Endothelial cell of umbilical vein (primary cell): ENCODE measurements around the gene AKAP8. TPM values are rescaled to one million over a fixed set of nuclear protein-coding genes. Genes with fewer than 3 reads are reported as not detected.

Source experiments
- BruUV-seq: library from RNA; stranded (reverse); fragments of 400-500 nt; replicated peaks from 2 replicates; lab custom pipeline; 2021; lab: Mats Ljungman, UMichigan
- CTCF ChIA-PET: fragments of 300-600, 350-600 bp; sonication (Branson Sonifier 250); formaldehyde crosslinking; loops from one replicate; lab custom pipeline; 2021; ENCODE audit warnings: antibody characterized with exemption, inconsistent platforms; lab: Charles Lee
- POLR2A ChIA-PET: fragments of 300-600, 350-600 bp; sonication (Branson Sonifier 250); formaldehyde crosslinking; loops from one replicate; lab custom pipeline; 2021; ENCODE audit warnings: antibody characterized with exemption, inconsistent platforms; lab: Charles Lee
- DNase-seq: peaks from one replicate; pipeline ENCODE4 v3.0.0-alpha.2; 2011; ENCODE audit warnings: low read depth, low spot score
- FAIRE-seq: peaks from 2 replicates; lab custom pipeline; 2011; peaks lifted over from hg19 to GRCh38; lab: Jason Lieb, UNC
- H2AFZ ChIP-seq: 2 replicates; pipeline ENCODE4 v1.6.0; 2012; ENCODE audit warnings: low read depth, low read length, control low read depth, inconsistent platforms
- H3K27ac ChIP-seq: 2 replicates; pipeline ENCODE4 v1.5.1; 2011; ENCODE audit warnings: low read depth, mild to moderate bottlenecking, control low read depth, low read length, moderate library complexity; ENCODE audit not compliant: insufficient read depth
- H3K27me3 ChIP-seq, 2 experiments: 2 replicates each; pipeline versions ENCODE4 v1.6.0 to v1.6.1; 2011; ENCODE audit warnings: low read length in 2 of 2, mixed read lengths in 1 of 2; ENCODE audit not compliant: control insufficient read depth in 2 of 2, insufficient read depth in 2 of 2
- H3K36me3 ChIP-seq, 2 experiments: 2 replicates in 1 of 2; 3 replicates in 1 of 2; pipeline ENCODE4 v1.5.1; 2011; ENCODE audit warnings: low read length in 2 of 2, mild to moderate bottlenecking in 1 of 2, moderate library complexity in 1 of 2; ENCODE audit not compliant: control insufficient read depth in 2 of 2, insufficient read depth in 2 of 2; ENCODE audit errors: extremely low read depth in 1 of 2
- H3K4me1 ChIP-seq: 3 replicates; pipeline ENCODE4 v1.5.1; 2011; ENCODE audit warnings: mild to moderate bottlenecking, low read length; ENCODE audit not compliant: control insufficient read depth, insufficient read depth; ENCODE audit errors: extremely low read depth
- H3K4me2 ChIP-seq: 2 replicates; pipeline ENCODE4 v1.6.1; 2011; ENCODE audit warnings: low read length, control low read depth, mixed read lengths; ENCODE audit not compliant: insufficient read depth
- H3K4me3 ChIP-seq, 3 experiments: fragments of 200-600 bp in 1 of 3; sonication (generic), shearing (Covaris generic) in 1 of 3; replicated peaks in 1 of 3; 2 replicates each; pipeline ENCODE4 v1.5.1; 2011 to 2016; ENCODE audit warnings: control low read depth in 3 of 3, low read length in 3 of 3, mild to moderate bottlenecking in 2 of 3, inconsistent platforms in 1 of 3, low read depth in 1 of 3, moderate library complexity in 1 of 3; ENCODE audit not compliant: insufficient read depth in 1 of 3
- H3K79me2 ChIP-seq: 2 replicates; pipeline ENCODE4 v1.6.0; 2012; ENCODE audit warnings: low read length, inconsistent platforms; ENCODE audit not compliant: control insufficient read depth, insufficient read depth
- H3K9ac ChIP-seq: replicated peaks from 2 replicates; pipeline ENCODE3; 2011; ENCODE audit warnings: low read length, control low read depth; ENCODE audit not compliant: insufficient read depth; ENCODE audit errors: extremely low read depth
- H3K9me1 ChIP-seq: replicated peaks from 3 replicates; pipeline ENCODE4 v1.6.0; 2011; ENCODE audit warnings: mild to moderate bottlenecking, low read length; ENCODE audit not compliant: control insufficient read depth, insufficient read depth; ENCODE audit errors: extremely low read depth
- H3K9me3 ChIP-seq: replicated peaks from 2 replicates; pipeline ENCODE4 v1.5.1; 2012; ENCODE audit warnings: low read length, inconsistent platforms; ENCODE audit not compliant: control insufficient read depth, insufficient read depth
- H4K20me1 ChIP-seq: replicated peaks from 2 replicates; pipeline ENCODE3; 2011; ENCODE audit warnings: mild to moderate bottlenecking, low read length; ENCODE audit not compliant: control insufficient read depth, insufficient read depth; ENCODE audit errors: extremely low read depth
- CTCF ChIP-seq, 2 donors: IDR thresholded peaks; 1 replicate in 1 of 2; 2 replicates in 1 of 2; pipeline ENCODE4 v1.5.1; 2011; ENCODE audit warnings: low read length in 2 of 2, mild to moderate bottlenecking in 2 of 2, moderate library complexity in 2 of 2, control low read depth in 1 of 2, inconsistent platforms in 1 of 2, low read depth in 1 of 2; ENCODE audit not compliant: insufficient read depth in 1 of 2; ENCODE audit errors: extremely low read depth in 1 of 2
- EZH2 ChIP-seq: IDR thresholded peaks from 2 replicates; pipeline ENCODE4 v1.6.1; 2012; ENCODE audit warnings: borderline replicate concordance, low read depth, mild to moderate bottlenecking, moderate library complexity, low read length, inconsistent platforms; ENCODE audit not compliant: severe bottlenecking
- FOS ChIP-seq: IDR thresholded peaks from 2 replicates; pipeline ENCODE4 v1.6.1; 2011; ENCODE audit warnings: mild to moderate bottlenecking, low read length, moderate library complexity, borderline replicate concordance; ENCODE audit not compliant: insufficient read depth
- GATA2 ChIP-seq: IDR thresholded peaks from 2 replicates; pipeline ENCODE4 v1.7.0; 2011; ENCODE audit warnings: low read depth, mild to moderate bottlenecking, moderate library complexity, mixed read lengths, low read length; ENCODE audit not compliant: insufficient read length, insufficient read depth
- JUN ChIP-seq: IDR thresholded peaks from 2 replicates; pipeline ENCODE4 v1.6.1; 2011; ENCODE audit warnings: borderline replicate concordance, low read depth; ENCODE audit not compliant: insufficient read length, insufficient read depth
- MAX ChIP-seq: IDR thresholded peaks from 2 replicates; pipeline ENCODE4 v1.6.1; 2011; ENCODE audit not compliant: insufficient read depth, insufficient read length
- MYC ChIP-seq: IDR thresholded peaks from one replicate; pipeline ENCODE4 v1.6.1; 2011; ENCODE audit warnings: mild to moderate bottlenecking, low read depth, low read length
- POLR2A ChIP-seq: IDR thresholded peaks from 2 replicates; pipeline ENCODE4 v1.6.1; 2012; ENCODE audit warnings: low read depth, mild to moderate bottlenecking, control low read depth, low read length
- POLR2AphosphoS5 ChIP-seq: IDR thresholded peaks from 2 replicates; pipeline ENCODE4 v1.6.1; 2012; ENCODE audit warnings: low read depth, mild to moderate bottlenecking, control low read depth, low read length, moderate library complexity; ENCODE audit not compliant: insufficient read depth
- dilution Hi-C: fragments of 300-500 bp; cut with MboI; formaldehyde crosslinking; loops from one replicate; pipeline ENCODE4 v1.15.0; 2019; ENCODE audit warnings: low sequenced_read_pairs; ENCODE audit not compliant: extremely low pct_ligation_motif_present
- intact Hi-C: fragments of 100-400 bp; cut with micrococcal nuclease; formaldehyde crosslinking; loops from one replicate; pipeline ENCODE4 v1.10.0; 2022
- polyA plus RNA-seq, 4 experiments: library from polyadenylated mRNA; depleted of rRNA in 3 of 4; stranded (reverse) in 3 of 4; unstranded in 1 of 4; fragments of >200 nt; gene quantifications; 2 replicates each; pipeline versions ENCODE4 v1.2.1 to v1.2.3, GENCODE V29; 2011 to 2012; ENCODE audit warnings: missing spikeins in 1 of 4
- total RNA-seq: library from RNA; stranded (reverse); gene quantifications from 2 replicates; pipeline ENCODE4 v1.2.3, GENCODE V29; 2021

Gene AKAP8
- total and polyA plus RNA-seq, 2 donors (not counting 3 experiments of a cell fraction or from before 2014, with no cell fraction given): 16.4 to 44.1 TPM

DNA sequence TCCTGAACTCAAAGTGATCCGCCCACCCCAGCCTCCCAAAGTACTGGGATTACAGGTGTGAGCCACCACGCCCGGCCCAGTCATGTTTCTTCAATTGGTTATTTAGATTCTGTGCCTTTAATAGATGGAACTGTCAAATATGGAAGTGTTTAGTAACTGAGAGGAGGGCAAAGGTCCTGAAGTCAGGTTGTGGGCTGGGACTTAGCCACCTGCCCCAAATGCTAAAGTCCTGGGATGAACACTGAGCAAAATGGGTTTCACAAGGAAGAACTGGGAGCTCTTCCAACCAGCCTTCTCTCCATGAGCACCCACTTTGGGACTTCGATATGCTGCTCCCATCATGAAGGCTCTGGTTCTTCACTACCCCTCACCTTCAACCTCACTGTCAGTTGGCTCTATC lies 21.7 kb downstream of the AKAP8 start:
- BruUV-seq: no TSS peak
- intact Hi-C loops (no loop called here), dilution Hi-C loops (no loop called here)
- Histone ChIP-seq H3K9me1 (no peaks in the 10 kb centered on the region), H3K36me3 (peaks cover 17 to 49% of the 10 kb centered on the region in 2 experiments), H2AFZ (no peak overlapping the region), H3K4me2 (no peak overlapping the region), H3K79me2 (no peaks in the 10 kb centered on the region), H3K27me3 (no peaks in the 10 kb centered on the region), H3K27ac (no peak overlapping the region), H3K4me3 (no peak overlapping the region), H3K4me1 (no peaks in the 10 kb centered on the region), H3K9me3 (no peaks in the 10 kb centered on the region), H3K9ac (no peak overlapping the region), H4K20me1 (no peaks in the 10 kb centered on the region)
- DNase-seq: no peak
- no peak for TF ChIP-seq POLR2A
- TF ChIP-seq CTCF (IDR thresholded peaks at IDR 0.05; ENCODE audit: extremely low read depth in 1 of 2, insufficient read depth in 1 of 2, low read depth in 1 of 2, low read length in 2 of 2): no peak
- no peak for TF ChIP-seq GATA2
- no peak for TF ChIP-seq JUN
- TF ChIP-seq POLR2AphosphoS5: no peak
- no peak for TF ChIP-seq MAX
- no peak for TF ChIP-seq MYC
- TF ChIP-seq EZH2: no peak
- no peak for TF ChIP-seq FOS
- FAIRE-seq: no peak
- CTCF ChIA-PET: interaction anchor here (0.7 kb wide), 3 partner anchors 176 to 804 kb away, joined by 3 to 4 read pairs (median 4); no protein-coding TSS in a partner anchor
- POLR2A ChIA-PET: no interaction called here
